PC-9 (cell line): ENCODE measurements around the gene WDR27.

Source experiments
- EZH2 ChIP-seq: fragments of 200-600 bp; sonication (generic); IDR thresholded peaks from 2 replicates; pipeline ENCODE4 v1.8.0; 2017; ENCODE audit warnings: antibody characterized with exemption, low read depth
- TF ChIP-seq, protein P1 (sequence below): fragments of 200-600 bp; sonication (generic); conservative IDR thresholded peaks from 2 replicates; pipeline ENCODE4 v1.6.1; 2017; ENCODE audit warnings: mixed run types, antibody characterized with exemption, mild to moderate bottlenecking, moderate library complexity

DNA sequence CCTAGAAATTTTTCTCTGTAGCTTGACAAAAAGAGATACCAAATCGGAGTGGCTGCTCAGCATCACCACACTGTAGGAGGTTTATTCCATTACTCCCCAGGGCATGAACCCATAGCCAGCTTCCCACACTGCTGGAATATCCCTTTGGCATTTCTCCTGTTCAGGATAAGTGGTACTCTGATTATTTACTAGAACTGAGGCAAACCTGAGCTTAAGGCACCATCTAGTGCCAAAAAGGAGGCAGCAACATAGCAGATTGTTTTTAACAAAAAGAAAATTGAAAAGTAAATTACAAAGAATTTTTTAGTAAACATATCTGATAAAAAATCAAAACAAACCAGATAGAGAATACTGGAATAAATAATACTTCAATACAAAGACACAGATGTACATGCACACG lies 181.7 kb downstream of the WDR27 start:
- TF ChIP-seq, protein P1, sequence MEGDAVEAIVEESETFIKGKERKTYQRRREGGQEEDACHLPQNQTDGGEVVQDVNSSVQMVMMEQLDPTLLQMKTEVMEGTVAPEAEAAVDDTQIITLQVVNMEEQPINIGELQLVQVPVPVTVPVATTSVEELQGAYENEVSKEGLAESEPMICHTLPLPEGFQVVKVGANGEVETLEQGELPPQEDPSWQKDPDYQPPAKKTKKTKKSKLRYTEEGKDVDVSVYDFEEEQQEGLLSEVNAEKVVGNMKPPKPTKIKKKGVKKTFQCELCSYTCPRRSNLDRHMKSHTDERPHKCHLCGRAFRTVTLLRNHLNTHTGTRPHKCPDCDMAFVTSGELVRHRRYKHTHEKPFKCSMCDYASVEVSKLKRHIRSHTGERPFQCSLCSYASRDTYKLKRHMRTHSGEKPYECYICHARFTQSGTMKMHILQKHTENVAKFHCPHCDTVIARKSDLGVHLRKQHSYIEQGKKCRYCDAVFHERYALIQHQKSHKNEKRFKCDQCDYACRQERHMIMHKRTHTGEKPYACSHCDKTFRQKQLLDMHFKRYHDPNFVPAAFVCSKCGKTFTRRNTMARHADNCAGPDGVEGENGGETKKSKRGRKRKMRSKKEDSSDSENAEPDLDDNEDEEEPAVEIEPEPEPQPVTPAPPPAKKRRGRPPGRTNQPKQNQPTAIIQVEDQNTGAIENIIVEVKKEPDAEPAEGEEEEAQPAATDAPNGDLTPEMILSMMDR: no peak
- no peak for TF ChIP-seq EZH2
